Duodenal mucosa (tissue), 2 donors: ENCODE measurements around the gene SMPD1.

Experiments used
- H3K27ac ChIP-seq: one replicate; pipeline ENCODE4 v1.7.0; 2013; ENCODE audit warnings: low read depth, low read length
- H3K27me3 ChIP-seq, 2 donors: one replicate each; pipeline ENCODE4 v1.7.0; 2013; ENCODE audit warnings: low read length in 2 of 2, control low read depth in 1 of 2; ENCODE audit not compliant: insufficient read depth in 2 of 2, control insufficient read depth in 1 of 2
- H3K36me3 ChIP-seq, 2 donors: one replicate each; pipeline ENCODE4 v1.7.0; 2013; ENCODE audit warnings: low read length in 2 of 2, control low read depth in 1 of 2; ENCODE audit not compliant: insufficient read depth in 2 of 2, control insufficient read depth in 1 of 2
- H3K4me1 ChIP-seq, 2 donors: one replicate each; pipeline ENCODE4 v1.7.0; 2013; ENCODE audit warnings: low read length in 2 of 2, control low read depth in 1 of 2; ENCODE audit not compliant: insufficient read depth in 2 of 2, control insufficient read depth in 1 of 2
- H3K4me3 ChIP-seq, 2 donors: one replicate each; pipeline ENCODE4 v1.7.0; 2013; ENCODE audit warnings: low read length in 2 of 2, low read depth in 1 of 2
- H3K9ac ChIP-seq, 2 donors: one replicate each; pipeline ENCODE4 v1.7.0; 2013; ENCODE audit warnings: low read length in 2 of 2, low read depth in 1 of 2
- H3K9me3 ChIP-seq, 2 donors: one replicate each; pipeline ENCODE4 v1.7.0; 2013; ENCODE audit warnings: low read length in 2 of 2, control low read depth in 1 of 2; ENCODE audit not compliant: control insufficient read depth in 1 of 2

Gene SMPD1

DNA sequence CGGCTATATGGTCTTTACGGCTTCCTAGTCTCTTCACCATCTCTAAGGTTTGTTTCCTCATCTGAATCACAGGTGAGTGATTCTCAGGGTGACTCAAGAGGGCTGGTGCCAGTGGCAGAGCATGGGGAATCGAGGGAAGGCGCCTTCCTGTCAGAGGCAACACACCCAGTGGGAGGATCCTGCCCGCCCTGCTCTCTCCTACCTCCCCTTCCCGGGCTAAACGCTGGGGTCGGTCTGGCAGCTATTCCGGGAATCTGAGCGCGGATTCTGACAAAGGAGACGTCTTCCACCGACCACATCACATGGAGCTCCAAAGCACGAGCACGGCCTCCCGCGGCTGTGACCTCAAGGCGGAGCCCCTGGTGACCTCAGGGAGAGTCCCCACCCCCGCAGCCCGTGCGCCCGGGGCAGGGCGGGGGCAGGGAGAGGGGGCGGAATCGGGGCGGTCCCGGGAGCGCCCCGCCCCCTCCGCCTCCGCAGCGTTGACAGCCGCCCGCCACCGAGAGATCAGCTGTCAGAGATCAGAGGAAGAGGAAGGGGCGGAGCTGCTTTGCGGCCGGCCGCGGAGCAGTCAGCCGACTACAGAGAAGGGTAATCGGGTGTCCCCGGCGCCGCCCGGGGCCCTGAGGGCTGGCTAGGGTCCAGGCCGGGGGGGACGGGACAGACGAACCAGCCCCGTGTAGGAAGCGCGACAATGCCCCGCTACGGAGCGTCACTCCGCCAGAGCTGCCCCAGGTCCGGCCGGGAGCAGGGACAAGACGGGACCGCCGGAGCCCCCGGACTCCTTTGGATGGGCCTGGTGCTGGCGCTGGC is at the start of gene SMPD1:
SMPD1 (plus strand) TSS at position 570 of the 813 bp plus-strand sequence; CDS start at position 695, 125 bp downstream.
- peak within 1 kb of the TSS; percentile 92 for H3K27ac ChIP-seq
- peak within 1 kb of the TSS; percentile 89 to 92 for H3K9ac ChIP-seq
- peak within 1 kb of the TSS; percentile 94 to 98 for H3K4me3 ChIP-seq
- no peaks in the 10 kb centered on the region for H3K9me3 ChIP-seq
- no peaks in the 10 kb centered on the region for H3K27me3 ChIP-seq
- no peaks in the 10 kb centered on the region for H3K36me3 ChIP-seq
- H3K4me1 ChIP-seq = peaks cover 22 to 31% of the 10 kb centered on the region in 2 donors

DNA sequence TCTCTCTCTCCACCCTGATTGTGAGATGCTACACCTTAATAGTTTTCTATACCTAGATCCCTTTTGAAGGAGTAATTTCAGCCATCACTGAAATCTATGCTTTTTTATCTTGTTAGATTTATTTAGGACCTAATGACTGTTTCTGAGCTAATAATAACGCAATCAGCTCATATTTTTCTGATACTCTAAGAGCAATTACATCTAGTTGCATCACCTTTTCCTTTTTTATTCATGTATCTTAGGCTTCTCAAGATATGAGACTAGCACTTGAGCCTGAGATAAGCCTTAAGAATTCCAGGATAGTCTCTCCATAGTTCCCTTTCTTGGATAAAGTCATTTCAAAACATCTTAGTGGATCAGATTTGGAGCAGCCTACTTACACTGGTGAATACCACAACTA is 44.9 kb upstream of the SMPD1 start:
- Histone ChIP-seq H3K9ac (no peak overlapping the region), H3K4me1 (no peaks in the 10 kb centered on the region)

DNA sequence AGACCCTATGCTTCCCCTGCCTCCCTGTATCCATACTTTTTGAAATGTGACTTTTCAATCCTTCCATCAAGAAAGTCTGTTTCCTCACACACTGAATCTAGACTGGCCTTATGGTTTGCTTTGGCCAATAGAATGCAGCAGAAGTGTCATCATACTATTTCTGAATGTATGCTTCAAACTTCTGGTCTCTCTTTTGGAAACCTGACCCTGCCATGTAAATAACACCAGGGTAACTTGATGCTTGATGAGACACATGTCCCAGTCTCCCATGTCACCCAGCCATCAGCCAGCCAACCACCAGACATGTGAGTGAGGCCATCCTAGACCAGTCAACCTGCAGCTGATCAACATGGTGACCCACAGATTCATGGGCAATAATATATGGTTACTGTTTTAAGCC is 40.2 kb upstream of the SMPD1 start:
- Histone ChIP-seq H3K9me3 (no peaks in the 10 kb centered on the region), H3K36me3 (no peaks in the 10 kb centered on the region), H3K4me1 (no peaks in the 10 kb centered on the region), H3K4me3 (no peak overlapping the region), H3K27me3 (no peaks in the 10 kb centered on the region), H3K9ac (no peak overlapping the region), H3K27ac (no peak overlapping the region)

More for the DNA sequence above, 44.9 kb upstream of the SMPD1 start:
- no peaks in the 10 kb centered on the region for H3K27me3 ChIP-seq
- no peak overlapping the region for H3K4me3 ChIP-seq
- no peak overlapping the region for H3K27ac ChIP-seq
- no peaks in the 10 kb centered on the region for H3K9me3 ChIP-seq
- H3K36me3 ChIP-seq = no peaks in the 10 kb centered on the region

DNA sequence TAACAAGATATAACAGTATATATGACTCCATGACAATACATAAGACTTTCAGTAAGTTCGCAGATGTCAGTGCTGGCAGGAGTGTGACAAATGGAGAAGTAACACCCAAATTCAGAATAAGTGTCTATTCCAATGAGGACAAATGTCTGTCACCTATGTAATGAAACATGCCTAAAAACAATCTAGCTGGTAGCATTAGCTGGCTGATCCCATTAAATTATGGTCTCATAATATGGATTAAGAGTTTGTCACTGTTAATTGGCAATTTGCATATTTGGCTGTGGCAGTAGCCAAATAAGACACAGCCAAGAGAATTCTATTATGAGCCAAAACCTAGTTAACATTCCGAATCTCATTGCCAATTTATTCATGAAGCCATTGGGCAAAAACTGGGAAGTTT is 39.8 kb upstream of the SMPD1 start:
- no peak overlapping the region for H3K27ac ChIP-seq
- no peaks in the 10 kb centered on the region for H3K36me3 ChIP-seq
- H3K27me3 ChIP-seq = no peaks in the 10 kb centered on the region
- H3K4me3 ChIP-seq = no peak overlapping the region
- no peaks in the 10 kb centered on the region for H3K4me1 ChIP-seq
- H3K9ac ChIP-seq = no peak overlapping the region
- no peaks in the 10 kb centered on the region for H3K9me3 ChIP-seq

DNA sequence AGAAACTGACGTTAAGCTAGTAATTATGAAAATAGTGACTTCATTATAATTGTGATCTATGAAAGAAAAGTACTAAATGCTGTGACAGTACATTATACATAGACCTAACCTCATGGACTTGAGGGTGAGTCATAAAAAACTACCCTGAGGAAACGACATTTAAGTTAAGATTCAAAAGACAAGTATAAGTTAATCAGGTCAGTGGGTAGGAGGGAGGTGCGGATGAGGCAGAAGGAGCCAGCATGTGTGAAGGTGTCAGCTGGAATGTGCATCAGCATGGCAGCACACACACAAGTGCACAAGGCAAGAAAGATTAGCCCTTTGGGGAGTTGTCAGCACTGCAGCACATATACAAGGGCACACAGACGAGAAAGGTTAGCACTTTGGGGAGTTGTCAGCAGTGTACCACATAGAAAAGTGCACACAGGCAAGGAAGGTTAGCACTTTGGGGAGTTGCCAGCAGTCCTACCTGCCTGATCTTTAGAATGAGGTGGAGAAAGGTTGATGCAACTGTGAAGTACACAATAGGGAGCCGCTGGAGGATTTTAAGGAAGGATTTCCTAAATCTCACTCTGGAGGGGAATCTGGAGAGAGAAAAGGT is 38.4 kb upstream of the SMPD1 start:
- no peak overlapping the region for H3K4me3 ChIP-seq
- no peak overlapping the region for H3K27ac ChIP-seq
- H3K9me3 ChIP-seq = no peaks in the 10 kb centered on the region
- H3K27me3 ChIP-seq = no peaks in the 10 kb centered on the region
- H3K36me3 ChIP-seq = no peaks in the 10 kb centered on the region
- H3K4me1 ChIP-seq = no peaks in the 10 kb centered on the region
- no peak overlapping the region for H3K9ac ChIP-seq

DNA sequence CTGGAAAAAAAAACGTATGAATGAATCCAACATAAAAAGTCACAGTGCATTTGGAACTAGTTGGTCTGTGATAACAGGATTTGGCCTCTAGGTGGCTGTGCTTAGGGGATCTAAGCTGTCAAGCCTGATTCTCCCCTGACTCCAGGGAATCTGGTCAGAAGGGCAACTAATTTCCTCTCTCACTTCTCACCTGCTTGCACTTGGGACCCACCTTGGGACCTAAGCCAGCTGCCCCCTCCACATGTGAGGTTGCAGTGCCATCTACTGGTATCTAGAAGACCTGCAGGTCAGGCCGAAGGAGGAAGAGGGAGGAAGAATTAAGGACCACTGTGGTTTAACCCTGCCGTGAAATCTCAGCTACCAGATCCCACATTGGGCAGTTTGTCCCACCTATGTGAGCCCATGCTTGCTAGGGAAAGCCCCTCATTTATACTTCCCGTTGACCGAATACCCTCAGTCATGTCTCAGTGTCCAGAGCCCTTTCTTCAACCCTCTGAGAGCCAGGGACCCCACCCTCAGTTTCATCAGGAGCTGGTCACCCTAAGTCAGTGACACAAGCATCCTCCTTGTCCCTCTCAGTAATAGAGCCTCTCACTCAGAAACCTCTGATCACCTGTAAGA is 36.8 kb upstream of the SMPD1 start:
- no peak overlapping the region for H3K27ac ChIP-seq
- H3K9ac ChIP-seq = no peak overlapping the region
- H3K4me3 ChIP-seq = no peak overlapping the region
- no peaks in the 10 kb centered on the region for H3K27me3 ChIP-seq
- H3K9me3 ChIP-seq = no peaks in the 10 kb centered on the region
- no peaks in the 10 kb centered on the region for H3K4me1 ChIP-seq
- no peaks in the 10 kb centered on the region for H3K36me3 ChIP-seq

DNA sequence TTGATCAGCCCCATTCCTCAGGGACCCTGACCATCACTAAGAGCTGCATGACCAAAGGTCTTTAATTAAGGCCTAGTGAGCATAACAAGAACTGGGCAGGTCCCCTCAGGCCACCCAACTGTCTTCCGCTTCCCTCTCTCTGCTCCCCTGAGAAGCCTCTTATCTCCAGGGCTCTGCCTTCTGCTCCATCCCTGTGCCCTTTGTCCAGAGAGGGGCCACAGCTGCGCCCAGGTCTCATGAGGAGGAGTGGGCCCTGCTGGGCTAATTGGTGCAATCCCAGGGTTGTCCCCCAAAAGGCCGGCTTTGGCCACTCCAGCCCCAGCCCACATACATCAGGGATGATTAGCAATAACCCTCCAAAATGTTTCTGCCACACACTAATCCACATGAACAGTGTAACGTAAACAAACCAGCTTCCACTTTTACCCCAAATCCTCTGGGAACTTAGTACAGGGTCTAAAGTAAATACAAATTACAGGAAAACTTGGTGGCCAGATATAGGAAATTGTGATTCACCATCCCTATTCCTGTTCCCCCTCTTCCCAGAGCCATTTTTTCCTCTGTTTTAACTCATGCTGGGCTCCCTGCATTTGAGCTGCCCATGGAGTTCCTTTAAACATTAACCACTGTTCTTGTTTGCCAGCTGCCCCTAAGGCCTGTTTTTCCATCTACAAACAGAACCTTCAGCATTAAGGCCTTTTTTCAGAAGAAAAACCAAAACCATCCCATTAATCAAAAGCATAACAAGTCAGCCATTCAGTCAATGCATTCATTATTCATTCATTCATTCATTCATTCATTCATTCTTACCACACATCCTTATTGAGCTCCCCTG is 35.4 kb upstream of the SMPD1 start:
- H3K9ac ChIP-seq = no peak overlapping the region
- no peaks in the 10 kb centered on the region for H3K27me3 ChIP-seq
- no peaks in the 10 kb centered on the region for H3K4me1 ChIP-seq
- H3K36me3 ChIP-seq = no peaks in the 10 kb centered on the region
- no peaks in the 10 kb centered on the region for H3K9me3 ChIP-seq
- H3K4me3 ChIP-seq = no peak overlapping the region
- H3K27ac ChIP-seq = no peak overlapping the region

DNA sequence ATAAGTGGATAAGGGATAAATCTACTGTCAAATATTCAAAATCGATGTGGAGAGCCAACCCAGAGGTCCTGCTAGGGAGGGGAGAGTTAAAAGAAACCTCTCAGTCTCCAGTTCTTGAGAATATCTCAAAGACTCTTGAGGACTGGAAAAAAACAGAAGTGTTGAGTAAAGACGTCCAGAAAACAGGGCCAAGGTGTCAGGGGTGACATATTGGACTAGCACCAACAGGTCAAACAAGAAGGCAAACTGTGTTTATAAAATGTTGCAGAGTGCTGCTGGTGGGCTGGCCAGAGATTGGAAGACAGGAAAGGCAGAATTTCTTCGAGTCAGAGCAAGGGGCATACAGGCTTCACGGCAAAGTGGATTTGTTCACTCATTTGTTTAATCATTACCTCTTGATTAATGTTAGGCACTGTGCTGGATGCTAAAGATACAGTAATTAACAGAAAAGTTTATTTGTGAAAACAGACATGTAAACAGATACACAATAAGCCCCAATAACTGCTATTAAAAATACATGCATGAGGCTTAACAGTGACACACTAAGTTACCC is 33.7 kb upstream of the SMPD1 start:
- H3K36me3 ChIP-seq = no peaks in the 10 kb centered on the region
- no peak overlapping the region for H3K4me3 ChIP-seq
- no peaks in the 10 kb centered on the region for H3K27me3 ChIP-seq
- H3K9me3 ChIP-seq = no peaks in the 10 kb centered on the region
- no peaks in the 10 kb centered on the region for H3K4me1 ChIP-seq
- H3K9ac ChIP-seq = no peak overlapping the region
- H3K27ac ChIP-seq = no peak overlapping the region

DNA sequence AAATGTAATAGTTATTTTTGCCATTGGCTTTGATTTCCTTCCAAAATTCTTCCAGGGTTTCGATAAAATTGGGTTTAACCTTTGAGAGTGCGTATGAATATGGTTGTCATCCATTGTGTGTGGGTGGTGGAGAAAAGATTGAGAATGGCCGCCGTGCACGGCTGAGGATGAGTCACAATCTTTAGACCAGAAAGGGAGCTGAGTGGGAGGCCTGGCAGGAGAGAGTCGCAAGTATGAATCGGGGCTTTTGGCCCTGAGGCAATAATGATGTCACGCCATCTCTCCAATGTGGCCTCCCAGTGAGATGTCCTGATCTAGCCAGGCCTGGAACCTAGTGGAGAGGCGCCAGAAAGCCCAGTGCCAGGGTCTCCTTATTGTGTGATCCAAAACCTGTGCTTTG is 33.1 kb upstream of the SMPD1 start:
- no peak overlapping the region for H3K9ac ChIP-seq
- no peaks in the 10 kb centered on the region for H3K4me1 ChIP-seq
- no peaks in the 10 kb centered on the region for H3K36me3 ChIP-seq
- H3K27me3 ChIP-seq = no peaks in the 10 kb centered on the region
- no peak overlapping the region for H3K27ac ChIP-seq
- H3K9me3 ChIP-seq = no peaks in the 10 kb centered on the region
- no peak overlapping the region for H3K4me3 ChIP-seq
